Lower lobe of right lung (tissue), 2 donors: ENCODE measurements around the gene PDE9A. TPM values are rescaled to one million over a fixed set of nuclear protein-coding genes. Genes with fewer than 3 reads are reported as not detected.
"Not testable (repeated sequence)": the region's sequence is repeated elsewhere in the genome, so short reads cannot be mapped to it uniquely, and the experiment has no call there.

Experiments
- ATAC-seq, 2 donors: fragments of 200-7000 bp; cut with Tn5 transposase; one replicate each; pipeline ENCODE4 v1.9.1; 2020 to 2022; ENCODE audit warnings: mild to moderate bottlenecking in 2 of 2, moderate library complexity in 2 of 2
- DNase-seq: peaks from one replicate; pipeline ENCODE4 v3.0.0-alpha.2; 2020
- H3K27ac ChIP-seq: fragments of 200-600 bp; one replicate; pipeline ENCODE4 v1.8.0; 2022
- H3K27me3 ChIP-seq: fragments of 200-600 bp; one replicate; pipeline ENCODE4 v1.8.0; 2022; ENCODE audit warnings: low read depth
- H3K36me3 ChIP-seq: fragments of 200-600 bp; one replicate; pipeline ENCODE4 v1.8.0; 2022; ENCODE audit warnings: mild to moderate bottlenecking
- H3K4me1 ChIP-seq: fragments of 200-600 bp; one replicate; pipeline ENCODE4 v1.8.0; 2022
- H3K4me3 ChIP-seq: fragments of 200-600 bp; one replicate; pipeline ENCODE4 v1.8.0; 2022; ENCODE audit warnings: mild to moderate bottlenecking
- H3K9me3 ChIP-seq: fragments of 200-600 bp; one replicate; pipeline ENCODE4 v1.8.0; 2022
- CTCF ChIP-seq: fragments of 200-600 bp; IDR thresholded peaks from one replicate; pipeline ENCODE4 v1.8.0; 2022; ENCODE audit warnings: antibody characterized with exemption, mild to moderate bottlenecking
- intact Hi-C: fragments of 100-400 bp; cut with DNase I; formaldehyde crosslinking; loops from one replicate; pipeline ENCODE4 v1.11.0; 2022
- total RNA-seq: library from RNA; stranded (reverse); fragmentation: NEBNext Ultra II Directional; extraction: Animal tissue kit (Norgen Biotek cat#: 25700); gene quantifications from one replicate; pipeline ENCODE4 v1.2.1, GENCODE V29; 2021
- donor health status: DM: no; HTN: yes; CAD: no; lungs with severe emphysema.

PDE9A gene
- total RNA-seq, 1 donor from 2014 or later: 12.8 TPM

GRCh38 chr21:42611852-42612251 lies 41.6 kb upstream of the PDE9A start:
- Histone ChIP-seq H3K4me1 (peaks cover 8% of the 10 kb centered on the region), H3K4me3 (no peak overlapping the region), H3K36me3 (no peaks in the 10 kb centered on the region), H3K27me3 (peaks cover under 1% of the 10 kb centered on the region), H3K9me3 (no peaks in the 10 kb centered on the region), H3K27ac (no peak overlapping the region)
- intact Hi-C loops: no loop called here
- DNase-seq: no peak
- no peak for ATAC-seq
- no peak for TF ChIP-seq CTCF

- TF ChIP-seq CTCF: no peak
- no peaks in the 10 kb centered on the region for H3K36me3 ChIP-seq
- ATAC-seq: no peak
- H3K9me3 ChIP-seq: no peaks in the 10 kb centered on the region
- DNase-seq: no peak
- peaks cover 6% of the 10 kb centered on the region for H3K27me3 ChIP-seq
- intact Hi-C loops: no loop called here
- no peak overlapping the region for H3K27ac ChIP-seq
- H3K4me3 ChIP-seq: no peak overlapping the region
- H3K4me1 ChIP-seq: peaks cover 8% of the 10 kb centered on the region
These were observed 41.0 kb upstream of the PDE9A start for GRCh38 chr21:42612390-42612789.

- intact Hi-C loops: no loop called here
- no peaks in the 10 kb centered on the region for H3K36me3 ChIP-seq
- H3K27me3 ChIP-seq: peaks cover 17% of the 10 kb centered on the region
- peaks cover 8% of the 10 kb centered on the region for H3K4me1 ChIP-seq
- DNase-seq (no peak), ATAC-seq (no peak)
- peak overlapping the region; percentile 39 for H3K4me3 ChIP-seq
- H3K27ac ChIP-seq: no peak overlapping the region
- no peaks in the 10 kb centered on the region for H3K9me3 ChIP-seq
- no peak for TF ChIP-seq CTCF
These were observed 39.7 kb upstream of the PDE9A start for GRCh38 chr21:42613756-42614155.

GRCh38 chr21:42614396-42614795 lies 39.0 kb upstream of the PDE9A start:
- no peaks in the 10 kb centered on the region for H3K36me3 ChIP-seq
- no peaks in the 10 kb centered on the region for H3K9me3 ChIP-seq
- peak overlapping the region; percentile 71 for H3K27ac ChIP-seq
- intact Hi-C loops: no loop called here
- peak overlapping the region; percentile 39 for H3K4me3 ChIP-seq
- peaks cover 24% of the 10 kb centered on the region for H3K27me3 ChIP-seq
- DNase-seq (no peak), ATAC-seq (peak; percentile 12 to 42)
- peaks cover 8% of the 10 kb centered on the region for H3K4me1 ChIP-seq
- no peak for TF ChIP-seq CTCF

- no peak for TF ChIP-seq CTCF
- Histone ChIP-seq H3K36me3 (no peaks in the 10 kb centered on the region), H3K27me3 (peaks cover 24% of the 10 kb centered on the region), H3K4me3 (peak overlapping the region; percentile 39), H3K4me1 (peaks cover 8% of the 10 kb centered on the region), H3K27ac (peak overlapping the region; percentile 71), H3K9me3 (no peaks in the 10 kb centered on the region)
- intact Hi-C loops: no loop called here
- ATAC-seq (peak; percentile 86 to 94), DNase-seq (peak; percentile 67)
These were observed 38.5 kb upstream of the PDE9A start for GRCh38 chr21:42614811-42615351.

GRCh38 chr21:42615377-42615776 lies 38.0 kb upstream of the PDE9A start:
- H3K27ac ChIP-seq, H3K36me3 ChIP-seq, H3K4me1 ChIP-seq, H3K9me3 ChIP-seq, DNase-seq, ATAC-seq, H3K4me3 ChIP-seq, intact Hi-C loops: not testable (repeated sequence)
- H3K27me3 ChIP-seq: peaks cover 24% of the 10 kb centered on the region
